Fibroblast of upper back skin (primary cell): Measurements from ENCODE around the gene PTPRT.
"Not testable (repeated sequence)": the region's sequence is repeated elsewhere in the genome, so short reads cannot be mapped to it uniquely, and the experiment has no call there.

Experiments
- DNase-seq: peaks from one replicate; pipeline ENCODE4 v3.0.0-alpha.2; 2013

PTPRT gene

DNA sequence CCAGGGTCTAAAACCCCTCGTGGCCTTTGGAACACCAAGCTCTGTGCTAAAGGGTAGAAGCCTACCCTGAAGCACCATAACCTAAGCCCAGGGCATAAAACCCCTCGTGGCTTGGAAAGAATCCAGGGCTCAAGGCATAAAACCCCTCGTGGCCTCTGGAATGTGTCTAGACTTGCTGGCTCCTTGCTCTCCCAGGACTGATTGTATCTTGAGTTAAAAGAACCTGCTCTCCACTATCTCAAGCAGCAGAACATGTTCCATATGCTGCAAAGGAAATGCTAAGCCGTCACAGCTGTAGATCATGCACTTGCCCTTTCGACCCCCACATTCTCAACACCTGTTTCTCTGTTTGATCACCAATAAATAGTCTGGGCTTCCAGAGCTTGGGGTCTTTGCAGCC lies 288.9 kb downstream of the PTPRT start:
- DNase-seq = not testable (repeated sequence)

- no peak for DNase-seq
Observed at GRCh38 chr20:42895020-42895419, 294.7 kb downstream of the PTPRT start.

GRCh38 chr20:42894483-42894882 lies 295.2 kb downstream of the PTPRT start:
- no peak for DNase-seq

DNA sequence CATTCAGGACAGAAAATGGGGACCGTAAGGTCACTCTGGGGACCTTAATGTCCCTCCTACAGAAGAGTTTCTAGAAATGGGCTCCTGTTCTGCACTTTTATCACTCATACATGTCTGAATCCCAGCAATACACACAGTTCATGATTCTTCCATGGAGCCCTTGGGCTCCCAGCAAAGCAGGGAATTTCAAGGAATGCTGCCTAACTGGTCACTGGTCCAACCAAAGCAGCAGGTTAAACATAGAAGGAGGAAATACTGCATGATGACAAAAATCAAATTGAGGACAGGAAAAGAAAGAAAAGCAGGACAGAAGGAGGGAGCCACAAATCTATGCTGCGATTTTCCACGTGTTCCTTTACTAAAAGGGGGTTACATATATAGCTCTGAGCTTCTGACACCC lies 300.2 kb downstream of the PTPRT start:
- no peak for DNase-seq

DNA sequence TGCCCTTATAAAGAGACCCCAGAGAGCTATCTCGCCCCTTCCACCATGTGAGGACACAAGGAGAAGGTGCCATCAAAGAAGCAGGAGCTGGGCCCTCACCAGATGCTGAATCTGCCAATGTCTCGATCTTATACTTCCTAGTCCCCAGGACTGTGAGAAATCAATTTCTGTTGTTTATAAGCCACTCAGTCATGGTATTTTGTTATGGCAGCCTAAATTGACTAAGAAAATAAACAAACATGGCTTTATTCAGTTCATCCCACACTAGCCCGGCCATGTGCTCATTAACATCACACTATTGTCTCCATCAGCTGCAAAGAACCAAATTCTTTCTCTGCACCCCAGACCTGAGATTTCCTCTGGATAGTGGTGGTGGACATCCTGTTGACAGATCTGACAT lies 302.4 kb downstream of the PTPRT start:
- DNase-seq = no peak

- no peak for DNase-seq
Observed at GRCh38 chr20:42886801-42887200, 302.9 kb downstream of the PTPRT start.

- no peak for DNase-seq
Observed at GRCh38 chr20:42886046-42886445, 303.7 kb downstream of the PTPRT start.

DNA sequence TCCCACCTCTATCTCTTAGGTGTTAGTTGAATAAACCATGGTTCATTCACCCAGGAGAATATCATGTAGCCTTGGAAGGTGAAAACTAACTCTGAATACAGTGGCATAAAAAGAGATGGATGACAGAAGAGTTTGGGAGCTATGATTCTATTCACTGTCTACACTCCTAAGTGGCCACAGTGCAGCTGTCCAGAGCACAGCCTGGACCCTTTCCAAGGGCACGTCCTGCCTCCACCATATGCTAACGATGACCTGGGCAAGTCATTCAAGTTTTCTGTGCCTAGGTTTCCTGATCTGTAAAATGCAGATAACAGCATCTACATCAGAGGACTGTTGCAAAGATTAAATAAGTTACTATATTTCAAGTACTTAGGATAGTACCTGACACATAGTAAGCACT lies 314.1 kb downstream of the PTPRT start:
- no peak for DNase-seq

GRCh38 chr20:42873259-42873658 lies 316.4 kb downstream of the PTPRT start:
- no peak for DNase-seq

DNA sequence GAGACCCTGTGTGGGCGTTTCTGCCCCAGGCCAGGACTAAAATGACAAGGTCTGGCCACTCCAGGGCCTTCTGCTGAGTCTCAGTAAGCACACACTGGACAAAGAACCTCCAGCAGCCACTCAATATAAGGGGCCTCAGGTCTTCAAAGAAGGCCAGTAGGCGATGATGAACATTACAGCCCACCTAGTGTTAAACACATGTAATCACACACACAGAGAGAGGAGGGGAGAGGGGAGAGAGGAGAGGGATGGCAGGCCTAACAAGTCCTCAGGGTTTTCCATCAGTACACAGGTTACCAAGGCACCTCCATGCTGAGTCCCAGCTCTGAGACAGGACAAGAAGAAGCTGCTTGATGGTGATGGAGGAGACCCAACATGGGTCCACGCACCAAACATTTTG lies 325.6 kb downstream of the PTPRT start:
- DNase-seq = no peak

DNA sequence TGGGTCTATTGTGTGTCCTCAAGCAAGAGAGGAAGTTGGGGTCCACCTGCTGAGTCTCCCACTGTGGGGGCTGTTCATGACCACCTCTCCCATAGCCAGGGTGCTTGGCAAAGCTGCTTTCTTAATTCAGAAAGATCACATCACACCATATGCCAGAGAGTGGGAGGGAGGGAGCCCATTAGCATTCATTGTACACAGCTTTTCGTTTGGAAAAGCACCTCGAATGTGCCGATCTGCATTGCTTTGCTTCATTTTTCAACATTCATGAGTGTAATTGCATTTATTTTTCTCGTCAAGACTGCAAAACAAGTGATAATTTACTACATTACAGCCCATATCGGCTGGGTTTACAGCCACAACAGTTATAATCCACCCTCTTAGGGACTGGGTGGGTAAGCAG lies 327.3 kb downstream of the PTPRT start:
- no peak for DNase-seq

GRCh38 chr20:42857446-42857845 lies 332.3 kb downstream of the PTPRT start:
- DNase-seq = no peak

- no peak for DNase-seq
Observed at GRCh38 chr20:42855896-42856295, 333.8 kb downstream of the PTPRT start.

DNA sequence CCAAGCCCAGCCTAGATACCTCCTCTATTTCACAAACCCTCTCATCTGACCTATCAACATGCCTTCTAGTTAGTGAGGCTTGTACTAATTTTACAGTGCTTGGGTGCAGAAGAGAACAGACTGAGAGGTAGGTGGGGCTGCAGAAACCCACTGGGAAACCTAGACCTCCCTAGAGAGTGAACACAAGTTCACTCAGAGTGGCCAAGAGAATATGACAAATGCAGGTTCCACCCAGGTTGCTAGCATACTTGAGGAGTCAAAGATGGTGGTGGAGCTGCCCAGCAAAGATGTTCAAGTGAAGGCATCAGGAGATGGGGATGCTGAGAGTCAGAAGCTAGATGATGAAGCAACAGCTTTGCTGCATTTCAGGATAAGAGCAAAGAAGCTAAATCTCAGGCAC lies 337.0 kb downstream of the PTPRT start:
- DNase-seq = no peak

- DNase-seq = no peak
Observed at GRCh38 chr20:42846784-42847490, 342.8 kb downstream of the PTPRT start.

GRCh38 chr20:42844751-42845150 lies 345.0 kb downstream of the PTPRT start:
- DNase-seq = no peak

- DNase-seq = no peak
Observed at GRCh38 chr20:42837456-42837855, 352.2 kb downstream of the PTPRT start.

GRCh38 chr20:42836339-42836738 lies 353.4 kb downstream of the PTPRT start:
- DNase-seq = no peak

DNA sequence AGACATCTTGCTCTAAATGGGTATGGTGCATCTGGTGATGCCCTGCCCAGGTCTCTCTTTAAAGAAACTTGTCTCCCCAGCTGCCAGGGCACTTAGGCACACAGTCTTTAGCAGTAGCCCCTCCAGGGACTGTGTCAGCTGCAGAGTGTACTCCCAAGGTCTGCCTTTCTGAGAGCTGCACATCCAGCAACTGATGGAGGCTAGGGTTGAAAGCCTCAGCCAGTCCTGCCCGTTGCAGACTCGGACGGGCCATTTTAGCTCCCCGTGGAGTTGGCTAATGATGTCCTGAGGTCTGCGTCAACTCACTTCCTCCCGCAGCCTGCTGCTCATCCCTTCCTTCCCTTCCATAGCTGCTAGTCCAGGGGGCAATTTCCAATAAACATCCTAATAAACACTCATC lies 381.8 kb downstream of the PTPRT start:
- no peak for DNase-seq

- no peak for DNase-seq
Observed at GRCh38 chr20:42795111-42795695, 394.5 kb downstream of the PTPRT start.

GRCh38 chr20:42792052-42792451 lies 397.7 kb downstream of the PTPRT start:
- no peak for DNase-seq

- DNase-seq = no peak
Observed at GRCh38 chr20:42790111-42790510, 399.6 kb downstream of the PTPRT start.

- no peak for DNase-seq
Observed at GRCh38 chr20:42788707-42789106, 401.0 kb downstream of the PTPRT start.

GRCh38 chr20:42785041-42785440 lies 404.7 kb downstream of the PTPRT start:
- no peak for DNase-seq

DNA sequence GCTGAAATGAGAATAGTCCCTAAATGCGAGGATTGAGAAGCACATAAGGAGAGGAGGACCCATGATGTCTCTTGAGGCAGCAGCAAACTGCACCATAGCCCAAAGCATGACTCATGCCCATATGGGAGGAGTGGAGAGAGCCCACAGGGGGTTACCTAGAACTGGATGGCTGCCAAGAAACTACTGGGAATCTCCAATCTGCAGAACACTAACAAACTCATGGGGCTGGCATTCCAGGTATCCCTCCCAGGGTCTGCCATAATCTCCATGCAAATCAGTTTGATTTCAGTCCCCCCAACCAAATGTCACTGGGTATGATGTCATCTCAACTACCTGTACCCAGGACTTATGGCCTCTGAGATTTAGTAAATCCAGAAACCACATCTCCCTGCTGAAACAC lies 410.5 kb downstream of the PTPRT start:
- no peak for DNase-seq
